Osteoblast (primary cell): ENCODE data around the gene QPCT. TPM values are rescaled to one million over a fixed set of nuclear protein-coding genes. Genes with fewer than 3 reads are reported as not detected.

ENCODE experiments used
- DNase-seq: peaks from one replicate; pipeline ENCODE4 v3.0.0; 2011; ENCODE audit warnings: low spot score, mixed read lengths; ENCODE audit not compliant: insufficient read length; ENCODE audit errors: missing footprints
- H2AFZ ChIP-seq: 2 replicates; pipeline ENCODE4 v1.6.0; 2011; ENCODE audit warnings: mild to moderate bottlenecking, low read length
- H3K27ac ChIP-seq: 2 replicates; pipeline ENCODE4 v1.5.1; 2011; ENCODE audit warnings: mild to moderate bottlenecking, low read depth, low read length, moderate library complexity
- H3K27me3 ChIP-seq: 2 replicates; pipeline ENCODE4 v1.6.0; 2012; ENCODE audit warnings: mild to moderate bottlenecking, control low read depth, inconsistent platforms, low read length, moderate library complexity; ENCODE audit not compliant: insufficient read depth
- H3K36me3 ChIP-seq: 2 replicates; pipeline ENCODE4 v1.5.1; 2011; ENCODE audit warnings: mild to moderate bottlenecking, low read length, control low read depth, moderate library complexity; ENCODE audit not compliant: insufficient read depth
- H3K4me1 ChIP-seq: 2 replicates; pipeline ENCODE4 v1.5.1; 2011; ENCODE audit warnings: mild to moderate bottlenecking, low read length, control low read depth, moderate library complexity; ENCODE audit not compliant: insufficient read depth
- H3K4me2 ChIP-seq: 2 replicates; pipeline ENCODE4 v1.6.0; 2011; ENCODE audit warnings: mild to moderate bottlenecking, low read length; ENCODE audit not compliant: insufficient read depth
- H3K4me3 ChIP-seq: fragments of 200-600 bp; sonication (generic); 3 replicates; pipeline ENCODE4 v1.5.1; 2012; ENCODE audit warnings: mild to moderate bottlenecking, low read length, inconsistent platforms; ENCODE audit not compliant: insufficient read depth
- H3K79me2 ChIP-seq: 2 replicates; pipeline ENCODE4 v1.6.0; 2012; ENCODE audit warnings: mild to moderate bottlenecking, low read length, control low read depth, inconsistent platforms; ENCODE audit not compliant: insufficient read depth
- H3K9me3 ChIP-seq: 2 replicates; pipeline ENCODE4 v1.5.1; 2011; ENCODE audit warnings: low read depth, low read length, control low read depth
- H4K20me1 ChIP-seq: 2 replicates; pipeline ENCODE4 v1.6.0; 2012; ENCODE audit warnings: mild to moderate bottlenecking, low read length, control low read depth; ENCODE audit not compliant: insufficient read depth
- CTCF ChIP-seq: IDR thresholded peaks from 2 replicates; pipeline ENCODE4 v1.5.1; 2011; ENCODE audit warnings: mild to moderate bottlenecking, low read depth, low read length, moderate library complexity; ENCODE audit errors: extremely low read depth
- total RNA-seq: library from RNA; depleted of rRNA; stranded (reverse); fragments of >200 nt; gene quantifications from 2 replicates; pipeline ENCODE4 v1.2.3, GENCODE V29; 2012

QPCT gene
- total RNA-seq, 1 donor = 25.7 TPM

GRCh38 chr2:37366773-37367172 is 22.3 kb downstream of the QPCT start:
- Histone ChIP-seq H2AFZ (no peak overlapping the region), H3K4me2 (no peak overlapping the region), H3K79me2 (no peaks in the 10 kb centered on the region), H4K20me1 (no peaks in the 10 kb centered on the region), H3K4me3 (no peak overlapping the region), H3K9me3 (no peaks in the 10 kb centered on the region), H3K4me1 (peaks cover 13% of the 10 kb centered on the region), H3K27me3 (no peaks in the 10 kb centered on the region), H3K27ac (no peak overlapping the region), H3K36me3 (no peaks in the 10 kb centered on the region)
- DNase-seq = no peak
- TF ChIP-seq CTCF = no peak

GRCh38 chr2:37367310-37367709 is 22.9 kb downstream of the QPCT start:
- no peak overlapping the region for H3K4me2 ChIP-seq

GRCh38 chr2:37367984-37368383 is 23.6 kb downstream of the QPCT start:
- Histone ChIP-seq H3K79me2 (no peaks in the 10 kb centered on the region), H2AFZ (no peak overlapping the region), H3K9me3 (no peaks in the 10 kb centered on the region), H3K4me2 (no peak overlapping the region), H3K27me3 (no peaks in the 10 kb centered on the region), H3K36me3 (no peaks in the 10 kb centered on the region), H3K4me1 (peaks cover 13% of the 10 kb centered on the region), H3K4me3 (no peak overlapping the region), H4K20me1 (no peaks in the 10 kb centered on the region), H3K27ac (no peak overlapping the region)
- TF ChIP-seq CTCF = no peak
- DNase-seq = no peak

More at GRCh38 chr2:37367310-37367709, 22.9 kb downstream of the QPCT start:
- no peak for DNase-seq
- Histone ChIP-seq H3K79me2 (no peaks in the 10 kb centered on the region), H3K9me3 (no peaks in the 10 kb centered on the region), H3K36me3 (no peaks in the 10 kb centered on the region), H3K4me3 (no peak overlapping the region), H3K27ac (no peak overlapping the region), H3K4me1 (peaks cover 13% of the 10 kb centered on the region), H4K20me1 (no peaks in the 10 kb centered on the region), H3K27me3 (no peaks in the 10 kb centered on the region), H2AFZ (no peak overlapping the region)
- TF ChIP-seq CTCF = no peak

GRCh38 chr2:37370666-37371065 is 26.2 kb downstream of the QPCT start:
- Histone ChIP-seq H3K4me2 (no peak overlapping the region), H3K4me3 (no peak overlapping the region), H3K4me1 (peaks cover 8% of the 10 kb centered on the region), H3K27ac (no peak overlapping the region), H3K79me2 (no peaks in the 10 kb centered on the region), H3K9me3 (no peaks in the 10 kb centered on the region), H4K20me1 (no peaks in the 10 kb centered on the region), H3K27me3 (no peaks in the 10 kb centered on the region), H3K36me3 (no peaks in the 10 kb centered on the region), H2AFZ (no peak overlapping the region)
- DNase-seq = no peak
- no peak for TF ChIP-seq CTCF
